Gastroesophageal sphincter (tissue), 3 donors: Measurements from ENCODE around the gene TRIM54.

Experiments used
- POLR2A ChIP-seq, 2 donors: fragments of 450-650 bp; IDR thresholded peaks; one replicate each; pipeline ENCODE4 v1.6.1; 2017; ENCODE audit warnings: antibody characterized with exemption in 2 of 2, mild to moderate bottlenecking in 2 of 2, moderate library complexity in 1 of 2
- POLR2AphosphoS5 ChIP-seq: sonication (generic); formaldehyde crosslinking; IDR thresholded peaks from one replicate; pipeline ENCODE4 v1.6.1; 2017; ENCODE audit warnings: antibody characterized with exemption
- TF ChIP-seq, protein P1 (sequence below), 4 experiments: fragments of 200-600 bp in 2 of 4; fragments of 450-650 bp in 2 of 4; sonication (generic) in 1 of 4; IDR thresholded peaks; one replicate each; pipeline ENCODE4 v1.5.1; 2017 to 2019; ENCODE audit warnings: antibody characterized with exemption in 4 of 4, mild to moderate bottlenecking in 2 of 4, moderate library complexity in 2 of 4

DNA sequence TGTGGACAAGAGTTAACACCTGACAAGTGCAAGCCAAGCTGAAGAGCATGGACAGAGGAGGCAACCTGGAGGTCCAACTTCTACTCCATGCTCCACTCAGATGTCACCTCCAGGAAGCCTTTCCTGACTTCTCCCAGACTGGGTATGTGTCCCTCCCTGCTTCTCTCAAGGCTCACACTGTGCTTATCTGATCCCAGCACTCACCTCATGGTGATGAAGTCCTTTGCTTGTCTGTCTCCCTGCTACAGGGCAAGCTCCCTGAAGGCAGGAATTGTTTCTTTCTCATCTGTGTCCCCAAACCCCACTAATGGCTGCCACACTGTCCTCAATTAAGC is 16.7 kb upstream of the TRIM54 start:
- TF ChIP-seq, protein P1, sequence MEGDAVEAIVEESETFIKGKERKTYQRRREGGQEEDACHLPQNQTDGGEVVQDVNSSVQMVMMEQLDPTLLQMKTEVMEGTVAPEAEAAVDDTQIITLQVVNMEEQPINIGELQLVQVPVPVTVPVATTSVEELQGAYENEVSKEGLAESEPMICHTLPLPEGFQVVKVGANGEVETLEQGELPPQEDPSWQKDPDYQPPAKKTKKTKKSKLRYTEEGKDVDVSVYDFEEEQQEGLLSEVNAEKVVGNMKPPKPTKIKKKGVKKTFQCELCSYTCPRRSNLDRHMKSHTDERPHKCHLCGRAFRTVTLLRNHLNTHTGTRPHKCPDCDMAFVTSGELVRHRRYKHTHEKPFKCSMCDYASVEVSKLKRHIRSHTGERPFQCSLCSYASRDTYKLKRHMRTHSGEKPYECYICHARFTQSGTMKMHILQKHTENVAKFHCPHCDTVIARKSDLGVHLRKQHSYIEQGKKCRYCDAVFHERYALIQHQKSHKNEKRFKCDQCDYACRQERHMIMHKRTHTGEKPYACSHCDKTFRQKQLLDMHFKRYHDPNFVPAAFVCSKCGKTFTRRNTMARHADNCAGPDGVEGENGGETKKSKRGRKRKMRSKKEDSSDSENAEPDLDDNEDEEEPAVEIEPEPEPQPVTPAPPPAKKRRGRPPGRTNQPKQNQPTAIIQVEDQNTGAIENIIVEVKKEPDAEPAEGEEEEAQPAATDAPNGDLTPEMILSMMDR (IDR thresholded peaks at IDR 0.05): no peak
- TF ChIP-seq POLR2AphosphoS5 (no peak), POLR2A (IDR thresholded peaks at IDR 0.05) (no peak)
